GM21526 (cell line): ENCODE data around the gene TFAP2A.

Experiments
- ATAC-seq: cut with Tn5 transposase; IDR thresholded peaks from one replicate; pipeline ENCODE4 v1.9.1; 2021; ENCODE audit warnings: moderate library complexity; ENCODE audit not compliant: unreplicated experiment, low FRiP score

The TFAP2A gene

DNA sequence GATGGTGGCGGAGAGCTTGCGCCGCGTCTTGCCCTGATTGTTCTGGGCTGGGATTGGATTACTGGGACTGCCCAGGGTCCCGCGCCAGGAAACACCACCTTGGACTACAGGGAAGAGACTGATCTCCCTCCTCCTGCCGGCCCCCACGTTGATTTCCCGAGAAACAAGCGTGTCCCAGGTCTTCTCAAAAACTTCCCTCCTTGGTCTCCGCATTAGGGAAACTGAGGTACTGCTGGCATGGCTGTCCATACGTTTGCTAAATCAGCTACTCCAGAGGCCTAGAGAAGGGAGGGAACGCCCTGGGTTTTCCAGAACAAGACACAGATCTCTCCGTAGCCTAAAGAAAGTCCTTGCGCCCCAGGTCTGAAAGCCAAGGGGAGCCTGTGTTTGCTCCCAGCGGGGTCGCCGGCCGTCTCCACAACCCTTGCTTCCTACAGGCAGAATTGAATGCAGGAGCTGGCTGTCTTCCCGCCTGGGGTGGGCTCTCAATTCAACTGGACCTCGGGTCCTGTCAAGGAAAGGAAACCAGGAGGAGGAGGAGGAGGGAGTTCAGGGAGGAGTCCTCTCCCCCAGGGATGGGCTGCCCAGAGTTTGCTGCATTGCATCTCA is 29.2 kb downstream of the TFAP2A start:
- no peak for ATAC-seq

DNA sequence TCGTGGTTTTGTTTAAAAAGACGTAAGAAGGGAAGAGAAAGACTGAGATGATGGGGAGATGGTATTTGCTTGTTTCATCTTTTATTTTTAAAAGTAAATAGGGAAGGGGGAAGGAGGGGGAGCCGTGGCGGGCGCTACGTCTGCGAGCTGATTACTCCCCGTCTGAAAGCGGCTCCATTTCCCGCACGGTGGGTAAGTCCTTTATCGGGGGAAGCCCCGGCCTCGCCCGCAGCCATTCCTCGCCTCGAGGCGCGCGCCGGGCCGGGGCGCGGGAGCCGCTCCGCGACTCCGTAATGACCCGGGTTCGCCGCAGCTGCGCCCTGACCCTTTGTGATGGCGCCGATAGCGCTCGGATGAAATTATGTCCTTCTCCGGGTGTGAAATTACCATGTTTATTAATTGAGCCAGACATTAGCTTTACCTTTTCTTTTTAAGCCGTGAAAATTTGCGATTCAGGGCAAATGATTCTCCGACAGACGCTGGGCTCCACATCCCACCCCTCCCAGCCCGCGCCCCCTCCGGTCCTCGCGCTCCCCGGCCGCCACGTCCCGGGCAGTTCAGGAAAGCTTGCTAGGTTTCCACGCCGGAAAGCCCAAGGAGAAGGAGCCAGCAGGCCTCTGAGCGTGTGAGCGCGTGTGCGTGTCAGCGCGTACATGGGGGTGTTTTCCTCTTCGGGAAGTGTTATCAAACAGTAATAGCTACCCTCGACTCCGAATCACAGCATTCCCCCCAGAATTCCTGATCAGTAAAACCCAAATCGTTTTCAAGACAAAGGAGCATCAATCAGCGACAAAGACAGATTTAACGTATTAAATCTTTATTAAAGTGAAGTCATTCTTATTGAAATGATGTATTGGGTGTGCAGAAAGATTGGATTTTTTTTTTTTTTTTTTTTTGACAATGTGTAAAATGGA is 30.0 kb downstream of the TFAP2A start:
- ATAC-seq, result no peak

DNA sequence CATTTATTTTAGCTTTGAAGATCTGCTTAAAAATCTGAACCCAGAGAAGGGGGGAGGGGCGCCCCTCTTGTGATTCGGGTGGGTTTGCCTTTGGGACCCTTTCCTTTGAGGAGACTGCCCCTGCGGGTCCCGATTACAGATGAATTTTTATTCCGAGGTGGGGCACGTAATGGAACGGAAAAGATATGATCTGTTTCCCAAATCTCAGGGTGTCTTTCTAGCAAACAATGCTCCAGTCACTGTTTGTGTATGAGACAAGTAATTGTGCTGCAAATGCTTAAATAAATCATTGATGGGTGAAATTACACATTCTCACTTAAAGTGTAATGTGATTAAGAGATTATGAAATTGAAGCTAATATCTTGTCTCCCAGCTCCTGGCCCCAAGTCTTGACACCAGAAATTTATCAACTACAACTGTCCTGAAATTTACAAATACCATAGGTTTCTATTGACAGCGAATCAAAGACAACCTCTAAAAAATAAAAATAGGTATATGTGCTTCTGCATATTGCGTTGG is 30.7 kb downstream of the TFAP2A start:
- no peak for ATAC-seq

- ATAC-seq, result no peak
Observed at GRCh38 chr6:10383331-10384090, 31.4 kb downstream of the TFAP2A start.

DNA sequence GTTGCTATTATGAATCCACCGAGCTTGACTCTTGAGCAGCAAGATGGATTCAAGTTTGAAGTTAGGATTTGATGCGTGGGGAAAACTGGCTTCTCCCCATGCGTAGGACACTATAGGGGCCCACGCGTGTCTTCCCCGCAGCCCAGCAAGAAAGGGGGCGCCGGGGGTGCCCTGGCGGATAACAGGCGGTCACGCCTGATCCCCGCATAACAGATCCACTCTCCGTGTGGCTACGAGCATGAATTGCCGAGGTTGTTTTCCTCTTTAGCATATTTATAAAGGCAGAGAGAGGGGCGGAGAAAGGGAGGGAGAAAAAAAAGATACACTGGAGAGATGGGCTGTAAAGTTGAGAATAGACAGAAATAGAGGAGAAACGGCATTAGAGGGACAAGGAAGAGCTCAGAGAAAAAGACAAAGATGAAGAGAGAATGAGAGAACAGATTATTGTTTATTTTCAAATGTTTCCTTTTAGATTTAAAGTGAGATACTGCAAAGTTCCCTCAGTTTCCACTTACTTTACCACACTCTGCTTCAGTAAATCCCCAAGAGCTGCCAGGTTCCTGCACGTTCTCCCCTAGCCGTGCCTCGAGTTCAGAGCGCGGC is 32.0 kb downstream of the TFAP2A start:
- no peak for ATAC-seq

DNA sequence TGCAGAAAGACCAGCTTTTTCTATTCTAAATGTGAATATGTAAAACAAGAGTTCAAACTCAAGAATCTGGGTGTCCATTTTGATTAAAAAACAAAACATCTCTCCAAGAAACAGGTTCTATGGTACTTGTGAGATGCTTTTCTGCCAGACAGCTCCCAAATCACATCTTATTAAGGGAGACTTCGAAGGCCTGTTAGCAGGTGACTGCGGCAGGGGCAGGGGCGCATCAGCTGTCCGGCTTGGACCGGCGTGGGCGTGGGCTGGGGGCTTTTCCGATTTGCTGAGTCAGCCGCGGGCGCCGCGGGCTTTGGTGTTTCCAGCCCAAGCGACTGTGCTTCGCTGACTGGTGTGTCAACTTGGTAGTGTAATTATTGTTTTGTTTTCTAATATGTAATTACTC is 32.6 kb downstream of the TFAP2A start:
- no peak for ATAC-seq

DNA sequence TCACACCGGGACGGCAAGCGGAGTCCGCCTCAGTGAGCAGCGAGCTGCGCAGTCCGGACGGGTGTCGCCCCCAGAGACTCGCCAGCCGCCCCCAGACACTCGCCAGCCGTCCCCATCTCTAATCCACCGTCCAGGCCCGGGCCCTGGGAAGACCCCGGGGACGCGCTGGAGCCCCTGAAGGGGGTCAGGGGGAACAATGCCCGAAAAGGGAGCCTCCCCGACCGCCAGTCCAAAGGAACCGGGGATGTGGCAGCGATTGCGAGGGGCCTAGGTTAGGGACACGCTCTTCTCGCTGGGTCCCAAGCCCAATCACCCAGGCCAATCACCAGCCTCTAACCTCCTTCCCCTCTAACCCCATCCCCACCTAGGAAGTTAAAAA is 33.1 kb downstream of the TFAP2A start:
- no peak for ATAC-seq

GRCh38 chr6:10381133-10381829 is 33.6 kb downstream of the TFAP2A start:
- ATAC-seq, result no peak

GRCh38 chr6:10375391-10375969 is 39.4 kb downstream of the TFAP2A start:
- ATAC-seq, result no peak

- ATAC-seq, result no peak
Observed at GRCh38 chr6:10373642-10374359, 41.1 kb downstream of the TFAP2A start.

DNA sequence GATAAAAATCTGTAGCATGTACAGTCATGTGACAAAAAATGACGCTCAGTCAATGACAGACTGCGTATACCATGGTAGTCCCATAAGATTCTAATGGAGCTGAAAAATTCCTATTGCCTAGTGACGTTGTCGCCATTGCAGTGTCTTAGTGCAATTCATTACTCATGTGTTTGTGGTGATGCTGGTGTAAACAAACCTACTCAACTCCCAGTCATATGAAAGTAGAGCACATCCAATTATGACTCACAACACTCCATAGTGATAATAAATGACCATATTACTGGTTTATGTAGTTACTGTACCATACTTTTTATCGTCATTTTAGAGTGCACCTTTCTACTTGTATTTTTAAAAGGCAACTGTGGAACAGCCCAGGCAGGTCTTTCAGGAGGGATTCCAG is 45.0 kb downstream of the TFAP2A start:
- ATAC-seq, result no peak

GRCh38 chr6:10368861-10369260 is 46.0 kb downstream of the TFAP2A start:
- ATAC-seq, result no peak

DNA sequence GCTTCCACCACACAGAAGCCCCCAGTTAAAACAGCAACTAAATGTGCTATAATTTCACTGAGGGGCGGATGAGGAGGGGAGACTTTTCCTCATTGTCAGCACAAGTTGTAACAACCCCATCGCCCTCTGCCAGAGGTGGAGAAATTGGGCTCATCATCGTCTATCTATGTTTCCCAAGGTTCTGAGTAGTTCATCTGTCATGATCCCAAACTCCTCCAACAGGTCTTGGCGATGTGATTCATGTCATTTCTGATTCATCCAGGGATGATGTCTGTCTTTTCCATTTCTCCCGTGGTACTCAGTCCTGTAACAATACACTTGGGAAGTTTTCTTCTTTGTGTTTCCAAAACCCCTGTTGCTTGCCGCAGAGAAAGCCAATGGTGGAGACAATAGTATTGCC is 51.0 kb downstream of the TFAP2A start:
- no peak for ATAC-seq

DNA sequence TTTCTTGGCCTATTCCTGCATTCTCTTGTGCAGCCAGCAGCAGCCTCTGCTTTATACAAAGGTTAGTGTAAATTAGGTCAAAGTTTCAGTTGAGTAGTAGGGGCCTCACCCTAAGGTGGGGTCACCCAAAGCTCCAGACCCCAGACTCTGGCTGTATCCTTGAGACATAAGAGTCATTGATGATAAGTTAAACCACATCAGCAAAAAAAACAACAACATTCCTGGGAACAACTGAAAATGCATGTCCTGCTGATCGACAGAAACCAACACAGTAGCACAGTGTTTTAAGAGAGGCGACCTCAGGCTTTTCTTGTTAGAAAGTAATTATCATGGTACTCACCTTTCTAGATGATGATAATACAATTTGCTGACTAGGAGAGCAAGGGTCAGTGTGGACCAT is 52.6 kb downstream of the TFAP2A start:
- ATAC-seq, result no peak

- ATAC-seq, result no peak
Observed at GRCh38 chr6:10361428-10361827, 53.4 kb downstream of the TFAP2A start.

- ATAC-seq, result no peak
Observed at GRCh38 chr6:10359581-10359980, 55.3 kb downstream of the TFAP2A start.

DNA sequence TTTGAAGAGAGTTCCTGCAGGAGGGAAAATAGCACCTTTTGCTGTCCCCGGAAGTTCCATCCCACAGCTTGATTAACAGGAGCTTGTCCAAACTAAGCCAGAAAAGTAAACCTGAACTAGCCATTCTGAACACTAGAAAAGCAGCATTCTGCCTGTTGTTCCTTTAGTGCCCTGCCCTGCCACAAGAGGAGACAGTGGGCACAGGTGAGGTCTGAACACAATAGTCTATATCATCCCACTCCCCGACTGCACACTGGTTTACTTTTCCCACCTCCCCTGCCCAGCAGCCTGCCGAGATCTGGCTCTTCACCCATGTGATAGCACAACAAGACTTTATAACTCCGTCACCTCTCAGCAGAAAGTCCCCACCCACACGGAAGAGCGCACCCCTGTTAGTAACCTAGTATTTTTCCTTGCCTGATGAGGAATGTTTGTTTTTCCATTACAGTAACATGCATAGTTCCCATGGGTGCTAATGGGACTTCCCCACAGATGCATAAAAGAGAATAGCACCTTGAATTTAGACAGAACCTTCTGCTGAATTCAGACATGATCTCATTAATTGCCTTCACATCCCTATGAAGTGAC is 59.7 kb downstream of the TFAP2A start:
- peak; percentile 66 for ATAC-seq

GRCh38 chr6:10351791-10352190 is 63.1 kb downstream of the TFAP2A start:
- no peak for ATAC-seq

DNA sequence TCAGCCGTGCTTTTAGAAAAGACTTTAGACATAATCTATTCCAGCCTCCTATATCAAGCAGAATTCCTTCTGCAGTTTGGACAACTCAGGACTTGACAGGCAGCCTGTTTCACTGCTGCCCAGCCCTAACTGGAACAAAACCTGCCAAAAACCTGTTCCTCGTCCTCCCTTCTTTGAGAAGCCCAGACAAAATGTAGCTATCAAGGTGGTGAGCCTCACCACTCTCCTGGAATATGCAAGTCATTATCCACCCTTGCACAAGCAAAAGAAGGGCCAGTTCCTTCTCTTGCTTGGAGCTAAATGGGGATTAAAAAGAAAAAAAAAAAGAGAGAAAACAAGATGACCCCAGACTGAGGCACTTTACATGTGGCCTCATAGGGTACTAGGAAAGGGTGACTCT is 64.2 kb downstream of the TFAP2A start:
- no peak for ATAC-seq
